ENCODE measurements around the gene SLC46A2.

The SLC46A2 gene

GRCh38 chr9:112873773-112874405 lies 16.8 kb downstream of the SLC46A2 start:
- Histone ChIP-seq H2BK120ac (ENCODE audit: insufficient read depth, low read length, poor library complexity) (no peak overlapping the region), H3K27ac (ENCODE audit: low read depth, low read length) (no peak overlapping the region), H3K23ac (ENCODE audit: low read length) (no peak overlapping the region), H3K18ac (ENCODE audit: low read length) (no peak overlapping the region), H3K4ac (ENCODE audit: low read depth, low read length) (no peak overlapping the region), H3K36me3 (ENCODE audit: control insufficient read depth in 1 of 2, insufficient read depth in 2 of 2, low read length in 2 of 2) (peaks cover 0 to 5% of the 10 kb centered on the region in 2 experiments), H3K14ac (ENCODE audit: low read length) (no peak overlapping the region), H3K79me1 (ENCODE audit: low read length) (no peaks in the 10 kb centered on the region), H3K4me3 (ENCODE audit: low read depth, low read length) (no peak overlapping the region), H2BK12ac (ENCODE audit: low read length) (no peak overlapping the region), H2BK5ac (ENCODE audit: low read depth, low read length, poor library complexity) (no peak overlapping the region), H2AK5ac (ENCODE audit: low read length) (no peak overlapping the region), H3K4me2 (ENCODE audit: low read length) (no peak overlapping the region), H3K79me2 (ENCODE audit: control insufficient read depth, insufficient read depth, low read length, poor library complexity) (no peaks in the 10 kb centered on the region), H3K4me1 (ENCODE audit: control insufficient read depth in 1 of 2, insufficient read depth in 2 of 2, low read length in 2 of 2) (peaks cover 6 to 9% of the 10 kb centered on the region in 2 experiments), H4K8ac (ENCODE audit: low read depth, low read length) (no peak overlapping the region), H4K91ac (ENCODE audit: low read depth, low read length) (no peak overlapping the region), H3K9ac (ENCODE audit: low read length) (no peak overlapping the region), H4K12ac (ENCODE audit: low read depth, low read length) (no peak overlapping the region), H3K9me3 (ENCODE audit: insufficient read depth, low read depth, low read length) (no peaks in the 10 kb centered on the region), H3K27me3 (ENCODE audit: insufficient read depth, low read length) (no peaks in the 10 kb centered on the region), H2AFZ (ENCODE audit: insufficient read depth, low read length, poor library complexity) (no peak overlapping the region)
- no CpG with 5 or more reads among the region's 4 CpGs for WGBS (ENCODE audit: extremely low coverage, insufficient coverage, insufficient read length)
- DNase-seq: no peak

DNA sequence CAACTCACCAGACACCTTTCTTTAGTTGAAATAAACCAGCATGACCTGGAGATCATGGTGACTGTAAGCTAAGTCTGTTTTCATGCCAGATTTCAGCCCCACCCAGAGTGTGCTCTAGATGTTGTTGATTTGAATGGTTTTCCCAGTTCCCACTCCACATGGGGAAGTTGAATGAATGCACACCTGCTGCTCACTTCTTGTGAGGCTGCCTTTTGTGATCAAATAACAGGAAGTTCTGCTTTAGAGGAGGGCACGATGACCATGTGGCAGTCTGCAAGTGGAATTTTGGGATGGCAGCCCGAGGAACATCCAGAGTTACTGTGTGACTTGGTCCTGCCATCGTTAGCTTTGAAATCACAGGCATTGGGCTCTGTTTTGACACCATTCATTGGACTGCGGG lies 18.7 kb downstream of the SLC46A2 start:
- H4K8ac ChIP-seq (ENCODE audit: low read depth, low read length): no peak overlapping the region
- H3K4ac ChIP-seq (ENCODE audit: low read depth, low read length): no peak overlapping the region
- no peak overlapping the region for H2AK5ac ChIP-seq (ENCODE audit: low read length)
- no peak for DNase-seq
- peak overlapping the region; percentile 51 for H3K4me3 ChIP-seq (ENCODE audit: low read depth, low read length)
- H3K27me3 ChIP-seq (ENCODE audit: insufficient read depth, low read length): no peaks in the 10 kb centered on the region
- WGBS (ENCODE audit: extremely low coverage, insufficient coverage, insufficient read length): no CpG with 5 or more reads among the region's 4 CpGs
- peaks cover 6 to 9% of the 10 kb centered on the region in 2 experiments for H3K4me1 ChIP-seq (ENCODE audit: control insufficient read depth in 1 of 2, insufficient read depth in 2 of 2, low read length in 2 of 2)
- no peak overlapping the region for H2AFZ ChIP-seq (ENCODE audit: insufficient read depth, low read length, poor library complexity)
- H3K27ac ChIP-seq (ENCODE audit: low read depth, low read length): no peak overlapping the region
- no peak overlapping the region for H3K14ac ChIP-seq (ENCODE audit: low read length)
- no peaks in the 10 kb centered on the region for H3K79me1 ChIP-seq (ENCODE audit: low read length)
- no peak overlapping the region for H2BK12ac ChIP-seq (ENCODE audit: low read length)
- H3K9ac ChIP-seq (ENCODE audit: low read length): no peak overlapping the region
- H3K23ac ChIP-seq (ENCODE audit: low read length): no peak overlapping the region
- H2BK5ac ChIP-seq (ENCODE audit: low read depth, low read length, poor library complexity): no peak overlapping the region
- no peaks in the 10 kb centered on the region for H3K79me2 ChIP-seq (ENCODE audit: control insufficient read depth, insufficient read depth, low read length, poor library complexity)
- H3K4me2 ChIP-seq (ENCODE audit: low read length): no peak overlapping the region
- H4K91ac ChIP-seq (ENCODE audit: low read depth, low read length): no peak overlapping the region
- no peak overlapping the region for H2BK120ac ChIP-seq (ENCODE audit: insufficient read depth, low read length, poor library complexity)
- H4K12ac ChIP-seq (ENCODE audit: low read depth, low read length): no peak overlapping the region
- no peak overlapping the region for H3K18ac ChIP-seq (ENCODE audit: low read length)
- no peaks in the 10 kb centered on the region for H3K9me3 ChIP-seq (ENCODE audit: insufficient read depth, low read depth, low read length)
- H3K36me3 ChIP-seq (ENCODE audit: control insufficient read depth in 1 of 2, insufficient read depth in 2 of 2, low read length in 2 of 2): peaks cover 0 to 14% of the 10 kb centered on the region in 2 experiments

DNA sequence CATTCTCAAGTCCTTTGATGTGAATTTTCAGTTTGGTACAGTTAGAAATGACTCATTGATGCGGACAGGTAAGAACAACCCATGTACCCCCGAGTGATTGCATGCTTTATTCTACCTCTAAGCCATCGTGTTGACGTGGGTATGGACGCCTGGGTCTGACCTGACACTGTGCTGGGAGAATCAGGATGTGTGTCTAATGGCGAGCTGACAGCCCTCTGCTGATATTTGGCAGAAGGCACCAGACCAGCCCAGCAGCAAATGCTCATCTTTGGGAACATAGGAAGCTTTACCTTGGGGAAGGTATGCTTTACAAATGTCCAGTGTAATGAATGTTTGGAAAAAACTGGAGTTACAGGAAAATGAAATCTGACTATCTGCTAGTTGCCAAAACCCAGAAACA lies 20.1 kb downstream of the SLC46A2 start:
- Histone ChIP-seq H3K4me2 (ENCODE audit: low read length) (no peak overlapping the region), H3K79me2 (ENCODE audit: control insufficient read depth, insufficient read depth, low read length, poor library complexity) (no peaks in the 10 kb centered on the region), H2AK5ac (ENCODE audit: low read length) (no peak overlapping the region), H2AFZ (ENCODE audit: insufficient read depth, low read length, poor library complexity) (no peak overlapping the region), H3K79me1 (ENCODE audit: low read length) (no peaks in the 10 kb centered on the region), H3K36me3 (ENCODE audit: control insufficient read depth in 1 of 2, insufficient read depth in 2 of 2, low read length in 2 of 2) (peaks cover 0 to 14% of the 10 kb centered on the region in 2 experiments), H3K4me3 (ENCODE audit: low read depth, low read length) (no peak overlapping the region), H3K27me3 (ENCODE audit: insufficient read depth, low read length) (no peaks in the 10 kb centered on the region), H2BK5ac (ENCODE audit: low read depth, low read length, poor library complexity) (no peak overlapping the region), H3K14ac (ENCODE audit: low read length) (no peak overlapping the region), H2BK120ac (ENCODE audit: insufficient read depth, low read length, poor library complexity) (no peak overlapping the region), H4K12ac (ENCODE audit: low read depth, low read length) (no peak overlapping the region), H4K8ac (ENCODE audit: low read depth, low read length) (no peak overlapping the region), H4K91ac (ENCODE audit: low read depth, low read length) (no peak overlapping the region), H3K9ac (ENCODE audit: low read length) (no peak overlapping the region), H2BK12ac (ENCODE audit: low read length) (no peak overlapping the region), H3K18ac (ENCODE audit: low read length) (no peak overlapping the region), H3K27ac (ENCODE audit: low read depth, low read length) (no peak overlapping the region), H3K23ac (ENCODE audit: low read length) (no peak overlapping the region), H3K9me3 (ENCODE audit: insufficient read depth, low read depth, low read length) (no peaks in the 10 kb centered on the region), H3K4ac (ENCODE audit: low read depth, low read length) (no peak overlapping the region), H3K4me1 (ENCODE audit: control insufficient read depth in 1 of 2, insufficient read depth in 2 of 2, low read length in 2 of 2) (peaks cover 6 to 9% of the 10 kb centered on the region in 2 experiments)
- WGBS (ENCODE audit: extremely low coverage, insufficient coverage, insufficient read length): no CpG with 5 or more reads among the region's 6 CpGs
- no peak for DNase-seq

GRCh38 chr9:112869917-112870316 lies 20.8 kb downstream of the SLC46A2 start:
- no peak overlapping the region for H2AFZ ChIP-seq (ENCODE audit: insufficient read depth, low read length, poor library complexity)
- no peaks in the 10 kb centered on the region for H3K9me3 ChIP-seq (ENCODE audit: insufficient read depth, low read depth, low read length)
- H3K14ac ChIP-seq (ENCODE audit: low read length): no peak overlapping the region
- no peak overlapping the region for H3K27ac ChIP-seq (ENCODE audit: low read depth, low read length)
- no peak overlapping the region for H4K8ac ChIP-seq (ENCODE audit: low read depth, low read length)
- H3K79me2 ChIP-seq (ENCODE audit: control insufficient read depth, insufficient read depth, low read length, poor library complexity): no peaks in the 10 kb centered on the region
- no peak overlapping the region for H4K12ac ChIP-seq (ENCODE audit: low read depth, low read length)
- H3K18ac ChIP-seq (ENCODE audit: low read length): no peak overlapping the region
- peaks cover 6 to 9% of the 10 kb centered on the region in 2 experiments for H3K4me1 ChIP-seq (ENCODE audit: control insufficient read depth in 1 of 2, insufficient read depth in 2 of 2, low read length in 2 of 2)
- H3K23ac ChIP-seq (ENCODE audit: low read length): no peak overlapping the region
- H2AK5ac ChIP-seq (ENCODE audit: low read length): no peak overlapping the region
- no peak overlapping the region for H4K91ac ChIP-seq (ENCODE audit: low read depth, low read length)
- WGBS (ENCODE audit: extremely low coverage, insufficient coverage, insufficient read length): no CpG with 5 or more reads among the region's 5 CpGs
- no peak overlapping the region for H3K4me2 ChIP-seq (ENCODE audit: low read length)
- no peak overlapping the region for H2BK12ac ChIP-seq (ENCODE audit: low read length)
- no peaks in the 10 kb centered on the region for H3K79me1 ChIP-seq (ENCODE audit: low read length)
- H3K9ac ChIP-seq (ENCODE audit: low read length): no peak overlapping the region
- DNase-seq: no peak
- no peak overlapping the region for H3K4ac ChIP-seq (ENCODE audit: low read depth, low read length)
- no peak overlapping the region for H2BK120ac ChIP-seq (ENCODE audit: insufficient read depth, low read length, poor library complexity)
- H3K27me3 ChIP-seq (ENCODE audit: insufficient read depth, low read length): no peaks in the 10 kb centered on the region
- H3K36me3 ChIP-seq (ENCODE audit: control insufficient read depth in 1 of 2, insufficient read depth in 2 of 2, low read length in 2 of 2): peaks cover 2 to 18% of the 10 kb centered on the region in 2 experiments
- no peak overlapping the region for H3K4me3 ChIP-seq (ENCODE audit: low read depth, low read length)
- no peak overlapping the region for H2BK5ac ChIP-seq (ENCODE audit: low read depth, low read length, poor library complexity)

Measured in trophoblast cell (in vitro differentiated cells and primary cell).